ENCODE data around the gene MRPS2.

The MRPS2 gene

DNA sequence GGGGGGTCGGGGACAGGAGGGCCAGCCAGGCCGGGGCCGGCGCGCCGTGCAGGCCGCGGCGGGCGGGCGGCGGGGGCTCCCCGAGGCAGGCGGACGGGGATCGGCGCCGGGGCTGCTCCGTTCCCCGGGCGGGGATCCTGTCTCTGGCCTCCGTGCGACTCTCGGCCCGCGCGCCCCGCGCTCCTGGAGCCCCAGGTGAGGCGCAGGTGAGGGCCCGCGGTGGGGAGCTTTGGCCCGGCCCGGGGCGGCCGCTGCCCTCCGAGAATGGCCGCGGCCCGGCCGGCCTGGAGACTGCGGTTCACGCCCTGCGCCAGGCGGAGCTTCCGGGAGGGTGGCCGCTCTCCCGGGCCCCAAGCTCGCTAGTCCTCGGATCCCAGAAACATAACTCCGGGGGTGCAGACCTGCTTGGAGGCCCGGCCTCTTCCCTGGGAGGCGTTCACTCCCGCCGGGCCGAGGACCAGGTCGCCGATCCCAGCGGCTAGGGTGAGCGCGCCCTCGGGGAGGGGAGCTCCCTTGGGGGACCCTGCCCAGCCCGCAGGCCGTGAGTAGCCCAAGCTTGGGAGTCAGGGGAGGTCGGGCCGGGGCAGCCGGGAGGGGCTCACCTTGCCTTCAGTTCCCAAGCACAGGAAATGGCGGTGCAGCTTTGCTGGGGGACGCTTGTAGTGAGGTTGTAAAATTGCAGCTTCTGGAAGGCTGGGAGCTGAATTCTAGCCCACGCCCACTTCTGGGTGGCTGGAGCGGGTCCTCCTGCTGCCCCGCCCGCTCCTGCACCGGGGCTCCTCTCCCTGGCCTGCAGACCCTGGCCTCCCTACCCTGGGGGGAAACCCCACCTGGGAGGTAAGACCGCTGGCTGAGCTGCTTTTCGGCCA lies 20.2 kb upstream of the MRPS2 start:
- DNase-seq (ENCODE audit: low read depth): no peak

DNA sequence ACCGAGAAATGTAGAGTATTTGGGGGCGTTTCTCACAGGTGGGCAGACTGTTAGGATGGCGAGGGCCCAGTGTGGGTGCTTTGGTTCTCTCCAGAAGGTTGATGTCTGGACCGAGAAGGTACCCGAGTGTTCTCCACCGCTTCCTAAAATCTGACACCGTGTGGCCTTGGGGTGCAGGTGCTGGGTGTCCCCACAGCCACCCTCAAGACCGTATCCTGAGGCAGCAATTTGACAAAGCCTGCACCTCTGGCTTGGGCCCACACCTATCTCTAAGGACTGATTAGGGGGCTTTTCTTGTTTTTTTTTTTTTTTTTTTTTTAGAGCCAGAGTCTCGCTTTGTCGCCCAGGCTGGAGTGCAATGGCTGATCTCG lies 19.6 kb upstream of the MRPS2 start:
- DNase-seq (ENCODE audit: low read depth): no peak

DNA sequence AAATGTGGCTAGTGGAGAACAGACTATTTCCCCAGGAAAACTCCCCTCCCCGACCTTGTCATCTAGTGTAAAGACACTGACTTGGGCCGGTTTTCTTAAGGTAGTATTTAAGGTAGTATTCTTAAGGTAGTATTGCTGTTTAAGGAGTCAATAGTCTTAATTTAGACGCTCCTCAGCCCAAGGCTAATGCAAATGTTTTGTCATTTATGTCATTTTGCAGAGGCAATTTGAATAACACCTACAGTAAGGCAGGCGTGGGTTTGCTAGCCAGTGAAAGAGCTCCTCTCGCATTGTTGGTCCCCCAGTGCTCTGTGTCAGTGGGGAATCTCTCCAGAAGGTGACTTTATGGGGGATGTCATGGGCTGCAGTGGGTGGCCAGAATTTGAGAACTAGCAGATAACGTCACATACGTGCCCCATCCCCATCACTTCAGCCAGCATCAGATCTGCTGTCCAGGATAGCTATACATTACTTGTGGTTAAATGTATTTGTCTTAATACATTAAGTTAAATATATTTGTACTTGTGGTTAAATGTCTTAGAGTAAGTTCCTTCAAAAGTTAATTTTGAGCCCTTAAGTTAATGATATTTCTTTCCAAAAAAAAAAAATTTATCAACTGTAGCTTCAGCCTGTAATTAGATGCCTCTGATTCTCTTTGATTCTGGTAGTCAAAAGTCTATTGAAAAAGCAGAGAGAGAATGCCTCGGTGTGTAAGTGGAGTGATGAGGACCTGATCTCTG lies 18.3 kb upstream of the MRPS2 start:
- no peak for DNase-seq (ENCODE audit: low read depth)

DNA sequence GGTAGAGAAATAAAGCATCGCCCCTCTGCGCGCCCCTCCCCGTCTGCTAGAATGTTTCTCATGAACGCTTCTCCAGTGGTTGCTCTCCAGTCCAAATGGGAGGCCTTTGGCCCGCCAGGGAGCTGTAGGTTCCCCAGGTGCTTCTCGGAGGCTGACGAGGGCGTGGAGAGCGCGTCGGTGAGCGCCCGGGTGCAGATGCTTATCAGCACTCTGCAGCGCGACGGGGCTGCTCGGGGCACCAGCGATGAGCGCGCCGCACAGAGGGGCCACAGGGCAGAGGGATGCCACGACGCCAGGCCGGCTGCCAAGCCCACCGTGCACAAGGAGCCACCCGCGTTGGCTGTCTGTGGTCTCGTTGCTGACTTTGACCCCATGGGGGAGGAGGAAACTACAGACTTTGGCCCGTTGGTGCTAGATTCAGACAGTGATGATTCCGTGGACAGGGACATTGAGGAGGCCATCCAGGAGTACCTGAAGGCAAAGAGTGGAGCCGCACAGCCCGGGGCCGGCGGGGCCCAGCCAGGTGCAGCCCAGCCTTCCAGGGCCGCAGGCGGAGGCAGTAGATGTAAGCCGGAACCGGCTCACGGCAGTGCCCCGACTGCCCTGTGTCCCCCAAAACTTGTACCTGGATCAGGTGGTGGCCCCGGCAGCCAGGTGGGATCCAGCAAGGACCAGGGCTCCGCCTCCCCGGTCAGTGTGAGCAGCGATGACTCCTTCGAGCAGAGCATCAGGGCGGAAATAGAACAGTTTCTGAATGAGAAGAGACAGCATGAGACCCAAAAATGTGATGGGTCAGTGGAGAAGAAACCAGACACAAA lies 15.8 kb upstream of the MRPS2 start:
- DNase-seq (ENCODE audit: low read depth): no peak

DNA sequence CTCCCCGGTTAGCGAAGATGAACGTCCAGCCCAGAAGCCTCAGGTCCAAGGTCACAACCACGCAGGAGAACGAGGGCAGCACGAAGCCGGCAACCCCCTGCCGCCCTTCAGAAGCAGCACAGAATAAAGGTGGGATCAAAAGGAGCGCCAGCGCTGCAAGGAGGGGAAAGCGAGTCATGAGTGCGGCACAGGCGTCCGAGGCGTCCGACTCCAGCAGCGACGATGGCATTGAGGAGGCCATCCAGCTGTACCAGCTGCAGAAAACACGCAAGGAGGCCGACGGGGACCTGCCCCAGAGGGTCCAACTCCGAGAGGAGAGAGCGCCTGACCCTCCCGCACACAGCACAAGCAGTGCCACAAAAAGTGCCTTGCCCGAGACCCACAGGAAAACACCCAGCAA lies 15.1 kb upstream of the MRPS2 start:
- DNase-seq (ENCODE audit: low read depth): no peak

DNA sequence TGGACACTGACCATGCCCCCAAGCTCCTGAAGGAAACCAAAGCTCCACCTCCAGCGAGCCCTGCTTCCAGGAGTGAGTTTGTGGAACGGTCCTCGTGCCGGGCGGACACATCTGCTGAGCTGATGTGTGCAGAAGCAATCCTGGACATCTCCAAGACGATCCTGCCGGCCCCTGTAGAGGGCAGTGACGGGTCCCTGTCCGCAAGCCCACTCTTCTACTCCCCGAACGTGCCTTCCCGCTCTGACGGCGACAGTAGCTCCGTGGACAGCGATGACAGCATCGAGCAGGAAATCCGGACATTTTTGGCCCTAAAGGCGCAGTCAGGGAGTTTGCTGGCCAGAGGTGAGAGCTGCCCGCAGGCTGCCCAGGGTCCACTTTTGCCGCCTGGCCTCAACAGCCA lies 14.7 kb upstream of the MRPS2 start:
- no peak for DNase-seq (ENCODE audit: low read depth)

DNA sequence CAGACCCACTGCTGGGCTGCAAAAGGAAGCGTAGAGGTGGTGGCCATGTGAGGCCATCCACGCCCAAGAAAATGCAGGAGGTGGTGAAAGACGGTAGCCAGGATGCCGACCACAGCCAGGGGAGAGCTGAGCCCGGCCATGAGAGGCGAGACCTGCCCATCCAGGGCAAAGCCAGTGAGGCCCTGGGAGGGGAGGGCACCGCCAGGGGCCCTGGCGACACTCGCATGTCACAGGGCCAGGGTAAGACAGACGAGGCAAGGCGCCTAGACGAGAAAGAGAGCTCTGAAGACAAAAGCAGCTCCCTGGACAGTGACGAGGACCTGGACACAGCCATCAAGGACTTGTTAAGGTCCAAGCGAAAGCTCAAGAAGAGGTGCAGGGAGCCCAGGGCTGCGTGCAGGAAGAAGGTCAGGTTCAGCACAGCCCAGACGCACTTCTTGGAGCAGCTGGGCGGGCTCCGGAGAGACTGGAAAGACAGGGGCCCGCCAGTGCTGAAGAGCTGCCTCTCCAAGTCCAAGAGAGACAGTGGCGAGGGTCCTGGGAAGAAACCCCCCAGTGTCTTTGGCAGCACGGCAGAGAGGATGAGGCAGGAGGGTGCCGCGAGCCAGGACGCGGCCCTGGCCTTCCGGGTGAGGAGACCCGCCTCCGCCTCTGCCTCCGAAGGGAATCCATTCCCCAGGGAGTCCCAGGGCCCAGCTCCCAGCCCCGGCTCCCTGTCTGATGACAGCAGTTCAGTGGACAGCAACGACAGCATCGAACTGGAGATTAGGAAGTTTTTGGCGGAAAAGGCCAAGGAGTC lies 14.0 kb upstream of the MRPS2 start:
- DNase-seq (ENCODE audit: low read depth): no peak

DNA sequence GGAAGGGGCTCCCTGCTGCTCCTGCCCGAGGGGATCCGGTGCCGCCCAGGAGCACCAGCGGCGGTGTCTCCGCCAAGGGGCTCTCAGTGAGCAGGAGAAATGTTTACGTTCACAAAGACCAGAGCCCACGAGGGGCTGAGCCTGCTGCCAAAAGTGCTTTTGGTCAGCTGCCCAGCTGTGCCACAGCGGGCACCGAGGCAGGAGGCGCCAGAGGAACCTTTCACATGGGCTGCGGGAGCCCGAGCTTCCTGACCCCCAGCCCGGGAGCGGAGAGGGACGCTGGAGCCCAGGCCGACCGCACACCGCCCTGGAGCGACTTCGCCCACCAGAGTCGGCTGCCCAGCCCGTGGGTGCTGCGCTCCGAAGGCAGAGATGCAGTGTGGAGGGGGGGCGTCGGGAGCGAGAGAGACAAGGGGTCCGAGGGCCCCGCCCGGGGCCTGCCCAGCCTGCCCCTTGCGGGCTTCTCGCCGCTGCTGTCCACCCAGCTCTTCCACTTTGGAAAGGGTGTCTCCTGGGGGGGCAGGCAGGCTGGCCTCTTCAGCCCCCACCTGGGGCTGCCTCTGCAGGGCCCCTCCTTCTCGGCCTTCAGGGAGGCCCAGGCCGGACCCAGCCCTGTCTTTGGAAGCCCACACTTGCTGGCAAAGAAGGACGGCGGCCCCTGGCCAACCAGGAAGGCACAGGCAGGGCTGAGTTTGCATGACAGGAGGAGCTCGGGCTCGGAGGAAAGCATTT lies 13.0 kb upstream of the MRPS2 start:
- no peak for DNase-seq (ENCODE audit: low read depth)

DNA sequence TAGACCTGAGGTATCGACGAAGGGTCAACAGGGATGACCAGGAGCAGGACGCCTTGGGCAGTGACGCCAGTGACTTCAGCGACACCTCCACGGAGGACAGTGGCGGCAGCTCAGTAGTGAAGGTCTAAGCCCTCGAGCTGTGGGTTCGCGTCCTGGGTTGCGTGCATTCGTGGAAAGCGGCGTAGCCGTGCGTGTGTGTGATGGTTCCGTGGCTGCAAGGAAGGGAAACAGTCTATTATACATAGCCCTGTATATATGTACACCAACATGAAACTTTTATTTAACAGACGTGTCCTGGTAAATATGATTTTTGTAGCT lies 12.5 kb upstream of the MRPS2 start:
- DNase-seq (ENCODE audit: low read depth): no peak

DNA sequence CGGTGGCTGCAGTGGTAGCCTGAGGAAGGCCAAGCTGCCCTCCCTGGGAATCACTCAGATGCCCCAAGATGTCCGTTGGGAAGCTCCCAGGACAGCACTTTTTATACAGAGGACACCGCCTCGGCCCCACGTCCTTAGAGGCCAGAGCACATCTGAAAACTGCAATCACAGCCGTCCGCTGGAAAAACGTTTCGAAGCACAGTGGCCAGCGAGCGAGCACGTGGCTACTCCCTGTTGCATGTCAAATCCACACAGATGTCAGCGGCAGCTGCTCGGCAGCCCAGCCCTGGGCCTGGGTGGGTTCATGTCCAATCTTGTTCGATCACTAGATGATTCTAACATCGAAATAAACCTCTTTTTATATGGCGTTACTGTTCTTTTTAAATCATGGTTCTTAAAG lies 12.0 kb upstream of the MRPS2 start:
- DNase-seq (ENCODE audit: low read depth): no peak

DNA sequence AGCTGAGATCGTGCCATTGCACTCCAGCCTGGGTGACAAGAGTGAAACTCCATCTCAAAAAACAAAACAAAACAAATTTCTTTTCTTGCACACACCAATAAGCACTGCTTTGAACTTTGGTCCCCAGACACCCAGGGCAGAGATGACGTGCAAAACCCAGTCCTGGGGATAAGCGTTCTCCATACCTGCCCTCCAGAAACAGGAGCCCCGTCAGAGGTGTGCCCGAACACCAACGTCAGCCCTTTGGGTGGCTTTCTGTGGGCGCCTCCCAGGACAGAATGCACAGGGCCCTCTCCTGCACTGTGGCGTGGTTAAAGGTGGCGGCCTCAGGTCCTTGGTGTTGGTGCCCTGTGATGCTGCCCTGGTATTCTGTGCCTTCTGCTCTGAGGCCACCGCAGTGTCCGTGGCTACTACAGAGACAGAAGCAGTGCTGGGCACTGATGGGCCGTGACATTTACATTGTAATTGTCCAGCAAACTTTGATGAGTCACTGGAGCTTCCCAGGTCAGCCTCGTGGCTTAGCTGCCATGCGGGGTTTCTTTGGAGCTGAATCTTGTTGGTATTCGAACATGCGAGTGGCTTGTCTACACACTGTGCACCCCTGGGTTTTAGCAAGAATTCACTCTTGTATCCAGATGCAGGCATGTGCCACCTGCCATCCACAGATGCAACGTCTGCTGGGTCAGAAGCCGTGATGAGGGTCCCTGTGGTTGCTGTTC lies 11.1 kb upstream of the MRPS2 start:
- DNase-seq (ENCODE audit: low read depth): no peak

DNA sequence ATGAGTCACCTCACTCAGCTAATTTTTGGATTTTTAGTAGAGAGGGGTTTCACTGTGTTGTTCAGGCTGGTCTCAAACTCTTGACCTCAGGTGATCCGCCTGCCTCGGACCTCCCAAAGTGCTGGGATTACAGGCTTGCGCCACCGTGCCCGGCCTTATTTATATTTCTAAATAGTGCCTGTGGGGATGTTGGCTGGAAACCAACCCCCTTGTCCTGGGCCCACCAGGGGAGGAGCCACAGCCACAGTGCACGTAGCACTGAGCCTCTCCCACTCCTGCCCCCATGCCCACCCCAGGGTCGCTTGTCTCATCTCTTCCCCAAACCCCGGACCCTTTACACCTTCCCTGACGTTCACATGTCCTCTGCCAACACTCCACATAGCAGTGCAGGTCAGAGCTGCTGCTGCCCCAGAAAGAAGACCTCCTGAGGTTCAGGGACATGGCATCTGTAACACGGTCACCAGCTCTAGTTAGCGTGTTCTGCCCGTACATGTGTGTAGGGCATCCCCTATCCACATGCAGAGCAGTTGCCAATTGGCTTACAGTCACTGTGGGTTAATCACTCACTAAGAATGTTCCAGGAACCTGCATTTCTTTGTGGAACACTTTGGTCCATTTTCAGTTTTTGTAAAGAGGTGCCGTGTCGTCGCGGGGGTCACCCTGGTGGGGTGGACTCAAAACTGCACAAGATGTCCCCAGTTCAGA lies 10.2 kb upstream of the MRPS2 start:
- no peak for DNase-seq (ENCODE audit: low read depth)

DNA sequence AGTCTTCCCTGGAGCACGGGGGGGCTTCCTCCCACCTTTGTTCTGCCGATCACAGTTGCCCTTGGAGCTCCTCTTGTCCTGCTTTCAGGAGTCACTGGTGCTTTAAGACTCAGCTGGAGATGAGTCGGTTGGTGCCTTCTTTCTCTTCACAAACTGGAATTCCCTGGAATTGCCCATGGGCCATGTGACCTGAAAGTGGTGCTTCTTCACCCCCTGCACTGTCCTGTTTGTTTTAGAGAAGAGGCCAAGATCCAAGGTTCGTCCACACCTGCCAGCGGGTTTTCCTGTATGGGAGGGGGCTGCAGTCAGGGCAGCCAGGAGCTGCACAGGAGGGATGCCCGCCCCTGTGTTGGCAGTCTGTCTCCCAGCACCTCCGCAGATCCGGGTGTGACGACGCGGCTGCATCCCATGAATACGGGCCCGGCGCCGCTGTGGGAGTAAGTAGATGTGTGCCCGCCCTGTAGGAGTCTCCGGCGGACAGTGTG lies 9.5 kb upstream of the MRPS2 start:
- DNase-seq (ENCODE audit: low read depth): no peak

DNA sequence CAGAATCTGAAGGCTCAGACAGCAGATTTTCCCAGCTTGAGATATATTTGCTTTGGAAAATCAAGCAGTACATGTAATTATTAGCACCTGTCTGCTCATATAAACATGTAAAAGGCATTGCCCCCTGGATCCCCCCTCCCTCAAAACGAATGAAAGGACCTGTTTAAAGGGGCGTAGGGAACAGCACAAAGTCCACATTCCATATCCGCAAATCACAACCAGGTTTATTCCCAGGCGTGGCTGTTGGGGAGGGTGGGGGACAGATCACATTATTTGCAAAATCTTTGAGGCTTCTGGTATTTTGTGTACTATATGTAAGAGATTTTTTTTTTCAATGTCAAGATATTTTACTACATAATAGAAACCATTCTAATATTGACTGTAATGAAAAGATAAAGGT lies 8.7 kb upstream of the MRPS2 start:
- DNase-seq (ENCODE audit: low read depth): no peak

DNA sequence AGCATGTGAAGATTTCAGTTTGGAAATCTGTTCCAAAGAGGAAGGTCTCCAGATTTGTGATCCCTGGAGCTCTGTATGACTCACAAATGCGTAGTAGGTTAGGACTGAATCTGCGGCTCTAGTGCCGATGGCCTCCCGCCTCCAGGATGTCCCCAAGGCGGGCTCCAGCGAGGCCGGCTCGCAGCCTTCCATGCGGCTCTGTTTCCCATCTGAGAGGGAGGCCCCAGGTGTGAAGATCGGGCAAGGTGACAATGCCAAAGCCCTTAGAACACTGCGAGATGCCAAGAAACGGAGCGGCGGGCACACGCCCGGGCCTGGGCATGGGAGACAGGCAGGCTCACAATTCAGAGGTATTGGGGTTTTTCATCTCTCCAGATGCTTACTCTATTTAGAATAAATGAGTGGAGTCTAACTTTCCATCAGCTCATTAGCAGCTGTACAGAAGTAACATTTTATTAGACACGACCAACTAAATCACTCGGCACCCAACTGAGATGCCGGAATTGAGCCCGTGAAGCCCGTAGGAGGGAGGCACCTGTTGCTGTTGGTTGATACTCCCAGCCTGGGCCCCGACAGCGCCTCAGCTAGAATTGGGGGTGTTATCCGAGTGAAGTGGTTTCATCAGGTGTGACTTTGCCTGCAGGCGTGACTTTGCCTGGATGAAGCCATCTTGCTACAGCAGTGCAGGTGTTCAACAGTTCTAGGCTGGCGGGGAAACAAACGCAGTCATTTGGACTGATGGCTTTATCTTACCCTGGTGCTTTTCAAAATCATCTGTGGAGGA lies 7.4 kb upstream of the MRPS2 start:
- no peak for DNase-seq (ENCODE audit: low read depth)

DNA sequence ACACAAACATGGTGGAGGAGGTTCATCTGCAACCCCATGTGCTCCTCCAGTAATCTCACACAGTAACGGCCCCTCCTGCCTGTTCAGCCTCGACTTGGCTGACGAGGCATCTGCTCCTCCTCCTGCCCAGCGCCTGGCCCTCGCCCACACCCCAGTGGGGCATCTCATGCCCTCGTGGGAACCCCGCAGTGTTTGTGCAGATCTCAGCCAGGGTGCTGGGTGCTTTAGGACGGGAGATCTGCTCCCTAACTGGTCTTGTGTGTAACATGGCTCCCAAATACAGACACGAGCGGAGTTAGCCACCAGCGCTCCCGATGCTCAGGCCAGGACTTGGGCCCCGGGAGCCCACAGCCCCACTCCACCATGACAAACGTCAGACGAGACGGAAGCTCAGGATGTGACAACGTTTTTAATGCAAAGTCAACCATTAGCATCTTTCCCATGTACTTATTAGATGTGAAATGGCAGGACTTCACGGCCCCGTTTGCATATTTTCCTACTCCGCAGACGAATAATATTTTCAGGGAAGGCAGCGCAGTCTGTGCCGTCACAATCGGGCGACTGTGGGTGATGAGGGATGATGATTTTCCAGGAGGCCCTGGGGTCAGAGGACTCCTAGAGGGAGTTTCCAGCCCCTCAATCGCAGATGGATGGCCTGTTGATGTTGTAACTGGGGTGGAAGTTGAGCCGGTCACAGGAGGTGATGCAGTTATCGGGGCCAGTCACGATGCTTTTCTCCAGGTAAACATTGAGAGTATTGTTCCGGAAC lies 5.5 kb upstream of the MRPS2 start:
- DNase-seq (ENCODE audit: low read depth): no peak

DNA sequence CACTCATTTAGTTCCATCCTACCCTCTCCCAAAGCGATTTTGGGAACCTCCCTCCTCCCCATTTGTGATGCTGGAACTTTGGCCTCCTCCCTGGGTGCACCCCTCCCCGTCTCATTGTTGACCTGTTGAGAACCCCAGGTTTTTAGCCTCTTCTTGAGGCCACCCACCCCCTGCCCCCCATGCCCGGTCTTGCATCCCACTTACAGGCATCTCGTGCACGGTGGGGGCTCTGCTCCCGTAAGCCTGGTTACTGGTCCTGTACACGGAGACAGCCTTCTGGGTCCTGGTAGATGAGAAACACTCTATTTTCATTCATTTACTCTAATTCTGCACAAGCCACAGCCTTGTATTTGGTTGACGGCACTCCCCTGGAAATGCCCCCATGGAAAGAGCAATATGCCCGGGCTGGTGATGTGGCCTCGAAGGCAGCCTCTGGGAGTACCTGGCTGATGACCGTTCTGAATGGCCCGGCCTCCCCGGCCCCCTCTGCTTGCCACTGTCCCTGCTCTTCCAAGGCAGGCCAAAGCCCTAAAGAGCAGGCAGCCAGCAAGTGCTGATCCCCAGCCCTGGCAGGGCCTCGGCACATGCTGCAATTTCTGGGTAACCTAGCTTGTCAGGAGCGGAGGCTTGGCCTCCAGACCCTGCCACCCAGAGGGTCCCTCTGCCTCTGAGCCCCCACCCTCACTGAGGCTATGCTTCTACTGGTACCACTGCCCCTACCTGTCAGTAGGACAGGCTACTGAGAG lies 1.9 kb upstream of the MRPS2 start:
- DNase-seq (ENCODE audit: low read depth): no peak

Measured in GM04504 (cell line).